WTC11 (cell line): ENCODE measurements around the gene FBXL7.

Experiments used
- ATF3 ChIP-seq: sonication (generic); formaldehyde crosslinking; conservative IDR thresholded peaks from 2 replicates; pipeline ENCODE4 v1.8.1; 2022; ENCODE audit warnings: mild to moderate bottlenecking, missing genetic modification reagents
- ATF6 ChIP-seq: sonication (generic); formaldehyde crosslinking; IDR thresholded peaks from 2 replicates; pipeline ENCODE4 v1.8.1; 2023; ENCODE audit warnings: mild to moderate bottlenecking, missing genetic modification reagents
- CREB1 ChIP-seq: sonication (generic); formaldehyde crosslinking; IDR thresholded peaks from 2 replicates; pipeline ENCODE4 v1.8.0; 2023; ENCODE audit warnings: mild to moderate bottlenecking, missing genetic modification reagents
- ELF4 ChIP-seq: sonication (generic); formaldehyde crosslinking; IDR thresholded peaks from 2 replicates; pipeline ENCODE4 v1.8.1; 2022; ENCODE audit warnings: low read depth, mild to moderate bottlenecking, moderate library complexity, missing genetic modification reagents
- GABPB1 ChIP-seq: sonication (generic); formaldehyde crosslinking; IDR thresholded peaks from 2 replicates; pipeline ENCODE4 v1.8.1; 2023; ENCODE audit warnings: mild to moderate bottlenecking, missing genetic modification reagents
- JUN ChIP-seq: sonication (generic); formaldehyde crosslinking; IDR thresholded peaks from 2 replicates; pipeline ENCODE4 v1.8.0; 2023; ENCODE audit warnings: mild to moderate bottlenecking, missing genetic modification reagents
- SP1 ChIP-seq: sonication (generic); formaldehyde crosslinking; conservative IDR thresholded peaks from 2 replicates; pipeline ENCODE4 v1.8.1; 2022; ENCODE audit warnings: missing genetic modification reagents
- TF ChIP-seq, protein P1 (sequence below): fragments of 200-600 bp; IDR thresholded peaks from 2 replicates; pipeline ENCODE4 v1.8.0; 2022; ENCODE audit warnings: antibody characterized with exemption
- TF ChIP-seq, protein P2 (sequence below): sonication (generic); formaldehyde crosslinking; IDR thresholded peaks from 2 replicates; pipeline ENCODE4 v1.8.1; 2022; ENCODE audit warnings: mild to moderate bottlenecking, moderate library complexity, missing genetic modification reagents
- TF ChIP-seq, protein P3 (sequence below): sonication (generic); formaldehyde crosslinking; IDR thresholded peaks from 2 replicates; pipeline ENCODE4 v1.8.0; 2023; ENCODE audit warnings: missing genetic modification reagents

- TF ChIP-seq, protein P1, sequence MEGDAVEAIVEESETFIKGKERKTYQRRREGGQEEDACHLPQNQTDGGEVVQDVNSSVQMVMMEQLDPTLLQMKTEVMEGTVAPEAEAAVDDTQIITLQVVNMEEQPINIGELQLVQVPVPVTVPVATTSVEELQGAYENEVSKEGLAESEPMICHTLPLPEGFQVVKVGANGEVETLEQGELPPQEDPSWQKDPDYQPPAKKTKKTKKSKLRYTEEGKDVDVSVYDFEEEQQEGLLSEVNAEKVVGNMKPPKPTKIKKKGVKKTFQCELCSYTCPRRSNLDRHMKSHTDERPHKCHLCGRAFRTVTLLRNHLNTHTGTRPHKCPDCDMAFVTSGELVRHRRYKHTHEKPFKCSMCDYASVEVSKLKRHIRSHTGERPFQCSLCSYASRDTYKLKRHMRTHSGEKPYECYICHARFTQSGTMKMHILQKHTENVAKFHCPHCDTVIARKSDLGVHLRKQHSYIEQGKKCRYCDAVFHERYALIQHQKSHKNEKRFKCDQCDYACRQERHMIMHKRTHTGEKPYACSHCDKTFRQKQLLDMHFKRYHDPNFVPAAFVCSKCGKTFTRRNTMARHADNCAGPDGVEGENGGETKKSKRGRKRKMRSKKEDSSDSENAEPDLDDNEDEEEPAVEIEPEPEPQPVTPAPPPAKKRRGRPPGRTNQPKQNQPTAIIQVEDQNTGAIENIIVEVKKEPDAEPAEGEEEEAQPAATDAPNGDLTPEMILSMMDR: no peak
- TF ChIP-seq JUN (no peak), ATF3 (CRISPR knock-in tag) (no peak), ATF6 (CRISPR knock-in tag) (no peak), GABPB1 (CRISPR knock-in tag) (no peak), CREB1 (CRISPR knock-in tag) (no peak), SP1 (no peak), ELF4 (CRISPR knock-in tag) (no peak)
- TF ChIP-seq, protein P2, sequence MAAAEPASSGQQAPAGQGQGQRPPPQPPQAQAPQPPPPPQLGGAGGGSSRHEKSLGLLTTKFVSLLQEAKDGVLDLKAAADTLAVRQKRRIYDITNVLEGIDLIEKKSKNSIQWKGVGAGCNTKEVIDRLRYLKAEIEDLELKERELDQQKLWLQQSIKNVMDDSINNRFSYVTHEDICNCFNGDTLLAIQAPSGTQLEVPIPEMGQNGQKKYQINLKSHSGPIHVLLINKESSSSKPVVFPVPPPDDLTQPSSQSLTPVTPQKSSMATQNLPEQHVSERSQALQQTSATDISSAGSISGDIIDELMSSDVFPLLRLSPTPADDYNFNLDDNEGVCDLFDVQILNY (CRISPR knock-in tag): no peak
- TF ChIP-seq, protein P3, sequence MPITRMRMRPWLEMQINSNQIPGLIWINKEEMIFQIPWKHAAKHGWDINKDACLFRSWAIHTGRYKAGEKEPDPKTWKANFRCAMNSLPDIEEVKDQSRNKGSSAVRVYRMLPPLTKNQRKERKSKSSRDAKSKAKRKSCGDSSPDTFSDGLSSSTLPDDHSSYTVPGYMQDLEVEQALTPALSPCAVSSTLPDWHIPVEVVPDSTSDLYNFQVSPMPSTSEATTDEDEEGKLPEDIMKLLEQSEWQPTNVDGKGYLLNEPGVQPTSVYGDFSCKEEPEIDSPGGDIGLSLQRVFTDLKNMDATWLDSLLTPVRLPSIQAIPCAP (CRISPR knock-in tag): no peak
These were observed 380.2 kb downstream of the FBXL7 start for GRCh38 chr5:15880201-15880600.
